K562 (cell line): ENCODE results near the gene FAM149B1. TPM values are rescaled to one million over a fixed set of nuclear protein-coding genes. Genes with fewer than 3 reads are reported as not detected.

Experiments
- ARNT ChIP-seq, 2 experiments: fragments of 450-650 bp; IDR thresholded peaks; 2 replicates each; pipeline ENCODE4 v1.6.1; 2016; ENCODE audit warnings: mild to moderate bottlenecking in 1 of 2
- CAMTA2 ChIP-seq: fragments of 250-450 bp; sonication (Bioruptor Pico); conservative IDR thresholded peaks from 2 replicates; pipeline ENCODE4 v1.5.1; 2022
- CBX2 ChIP-seq: fragments of 200-600 bp; sonication (generic); IDR thresholded peaks from one replicate; pipeline ENCODE4 v1.6.1; 2012; ENCODE audit warnings: mild to moderate bottlenecking, low read length, inconsistent platforms; ENCODE audit not compliant: insufficient read depth, poor library complexity, severe bottlenecking
- CHAMP1 ChIP-seq: fragments of 450-650 bp; IDR thresholded peaks from 2 replicates; pipeline ENCODE4 v1.6.1; 2016; ENCODE audit warnings: mild to moderate bottlenecking
- CTBP1 ChIP-seq: fragments of 450-650 bp; IDR thresholded peaks from 2 replicates; pipeline ENCODE4 v1.6.1; 2016; ENCODE audit warnings: borderline replicate concordance
- MECOM ChIP-seq: fragments of 250-450 bp; sonication (Bioruptor Pico); IDR thresholded peaks from 2 replicates; pipeline ENCODE4 v1.8.0; 2022; ENCODE audit warnings: inconsistent platforms
- SMARCE1 ChIP-seq: fragments of 450-650 bp; IDR thresholded peaks from 2 replicates; pipeline ENCODE4 v1.7.1; 2016; ENCODE audit warnings: mild to moderate bottlenecking
- SOX6 ChIP-seq: fragments of 450-650 bp; IDR thresholded peaks from 2 replicates; pipeline ENCODE4 v1.6.1; 2014; ENCODE audit warnings: mild to moderate bottlenecking
- STAT5A ChIP-seq: IDR thresholded peaks from 2 replicates; pipeline ENCODE4 v1.6.1; 2012; ENCODE audit warnings: low read length, inconsistent platforms, borderline replicate concordance
- ZBED1 ChIP-seq: IDR thresholded peaks from 2 replicates; pipeline ENCODE4 v1.6.1; 2014
- ZNF175 ChIP-seq: fragments of 200-800 bp; sonication (Bioruptor generic); IDR thresholded peaks from 2 replicates; pipeline ENCODE4 v1.6.1; 2016; ENCODE audit warnings: low read depth, mild to moderate bottlenecking, missing genetic modification characterization, missing compliant biosample characterization
- ZNF347 ChIP-seq: fragments of 450-650 bp; formaldehyde crosslinking; IDR thresholded peaks from 2 replicates; pipeline ENCODE4 v1.4.0; 2020; ENCODE audit warnings: low read depth, mild to moderate bottlenecking, moderate library complexity
- ZNF551 ChIP-seq: fragments of 250-450 bp; sonication (Bioruptor Pico); IDR thresholded peaks from 2 replicates; pipeline ENCODE4 v1.5.0; 2021; ENCODE audit warnings: mild to moderate bottlenecking, moderate library complexity
- polyA plus RNA-seq, 8 experiments: library from polyadenylated mRNA; depleted of rRNA in 4 of 8; stranded (reverse) in 5 of 8; unstranded in 3 of 8; fragments of >200 nt; fragmentation: Nextera tagmentation in 2 of 8; fragmentation: Illumina TruSeq in 1 of 8; extraction: Ambion mirVana in 2 of 8; extraction: Trizol in 1 of 8; gene quantifications; 2 replicates each; pipeline versions ENCODE4 v1.2.1 to v1.2.3, GENCODE V29; 2011 to 2014; ENCODE audit warnings: inconsistent platforms in 1 of 8, missing spikeins in 1 of 8
- total RNA-seq, 7 experiments: library from RNA; depleted of rRNA in 6 of 7; stranded (reverse); fragments of >200 nt in 6 of 7; fragmentation: Illumina TruSeq in 2 of 7; extraction: Trizol in 2 of 7; gene quantifications; 2 replicates each; pipeline versions ENCODE4 v1.2.1 to v1.2.3, GENCODE V29; 2011 to 2021; ENCODE audit warnings: low replicate concordance in 1 of 7
- TF ChIP-seq, protein P1 (sequence below): fragments of 250-450 bp; sonication (Bioruptor Pico); IDR thresholded peaks from 2 replicates; pipeline ENCODE4 v1.8.0; 2022; ENCODE audit warnings: moderate library complexity, mild to moderate bottlenecking, inconsistent platforms
- TF ChIP-seq, protein P2 (sequence below): fragments of 450-650 bp; IDR thresholded peaks from 2 replicates; pipeline ENCODE4 v1.6.1; 2016; ENCODE audit warnings: low read depth, mild to moderate bottlenecking, moderate library complexity

Gene FAM149B1
- total and polyA plus RNA-seq, 9 of the 15 experiments (the other 6 are each of a cell fraction or from before 2014, with no cell fraction given), result 4.2 to 18.5 (median 9.3) TPM

DNA sequence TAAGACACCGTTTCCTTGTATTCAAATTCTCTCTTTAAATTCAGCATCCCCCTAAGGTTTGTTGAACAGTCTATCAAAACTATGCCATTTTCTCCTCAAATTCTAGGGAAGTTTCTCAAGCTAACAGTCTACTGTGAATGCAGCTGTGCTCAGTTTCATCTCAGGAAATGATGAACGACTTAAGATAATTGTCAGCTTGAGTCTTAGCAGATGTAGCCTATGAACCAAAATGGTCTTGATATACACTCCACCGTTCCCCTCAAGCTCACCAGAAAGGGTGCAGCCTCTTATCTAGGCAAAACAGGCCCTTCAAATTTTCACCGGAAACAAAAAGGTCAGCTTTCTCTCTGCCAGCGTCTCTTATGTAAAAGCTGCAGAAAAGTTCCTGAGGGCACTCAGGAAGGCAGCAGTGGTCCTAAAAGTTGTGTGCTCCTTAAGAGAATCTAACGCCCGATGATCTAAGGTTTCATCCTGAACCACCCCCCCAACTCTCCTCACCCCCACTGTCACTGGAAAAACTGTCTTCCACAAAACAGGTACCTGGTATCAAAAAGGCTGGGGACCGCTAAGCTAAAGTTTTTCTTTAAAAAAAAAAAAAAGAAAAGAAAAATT lies 77.1 kb downstream of the FAM149B1 start (continued):
- TF ChIP-seq CHAMP1, result peak; percentile 63; the same call in 1 of the 2 replicates
- TF ChIP-seq SOX6, result peak; percentile 84
- TF ChIP-seq, protein P1, sequence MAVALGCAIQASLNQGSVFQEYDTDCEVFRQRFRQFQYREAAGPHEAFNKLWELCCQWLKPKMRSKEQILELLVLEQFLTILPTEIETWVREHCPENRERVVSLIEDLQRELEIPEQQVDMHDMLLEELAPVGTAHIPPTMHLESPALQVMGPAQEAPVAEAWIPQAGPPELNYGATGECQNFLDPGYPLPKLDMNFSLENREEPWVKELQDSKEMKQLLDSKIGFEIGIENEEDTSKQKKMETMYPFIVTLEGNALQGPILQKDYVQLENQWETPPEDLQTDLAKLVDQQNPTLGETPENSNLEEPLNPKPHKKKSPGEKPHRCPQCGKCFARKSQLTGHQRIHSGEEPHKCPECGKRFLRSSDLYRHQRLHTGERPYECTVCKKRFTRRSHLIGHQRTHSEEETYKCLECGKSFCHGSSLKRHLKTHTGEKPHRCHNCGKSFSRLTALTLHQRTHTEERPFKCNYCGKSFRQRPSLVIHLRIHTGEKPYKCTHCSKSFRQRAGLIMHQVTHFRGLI (CRISPR knock-in tag), result no peak
- peak; percentile 95 for TF ChIP-seq ZNF175 (CRISPR knock-in tag)
- TF ChIP-seq CAMTA2 (CRISPR knock-in tag), result no peak
- TF ChIP-seq ZNF347 (CRISPR knock-in tag), result no peak
- peak; percentile 89 for TF ChIP-seq SMARCE1
- peak; percentile 73 for TF ChIP-seq CTBP1
- peak; percentile 82; the same call in 1 of the 2 replicates for TF ChIP-seq ZBED1
- peak; percentile 94 for TF ChIP-seq MECOM (CRISPR knock-in tag)
- peak; percentile 92 for TF ChIP-seq STAT5A
- TF ChIP-seq CBX2, result no peak
- TF ChIP-seq, protein P2, sequence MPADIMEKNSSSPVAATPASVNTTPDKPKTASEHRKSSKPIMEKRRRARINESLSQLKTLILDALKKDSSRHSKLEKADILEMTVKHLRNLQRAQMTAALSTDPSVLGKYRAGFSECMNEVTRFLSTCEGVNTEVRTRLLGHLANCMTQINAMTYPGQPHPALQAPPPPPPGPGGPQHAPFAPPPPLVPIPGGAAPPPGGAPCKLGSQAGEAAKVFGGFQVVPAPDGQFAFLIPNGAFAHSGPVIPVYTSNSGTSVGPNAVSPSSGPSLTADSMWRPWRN, result peak; percentile 70
- TF ChIP-seq ZNF551 (CRISPR knock-in tag), result no peak
- peak; percentile 87 to 91 for TF ChIP-seq ARNT (IDR thresholded peaks at IDR 0.05)
